Upper lobe of left lung (tissue), 4 donors: Measurements from ENCODE around the gene UBE2C.

Source experiments
- CTCF ChIP-seq, 6 experiments: fragments of 450-650 bp in 4 of 6; fragments of 200-600 bp in 2 of 6; sonication (generic) in 2 of 6; IDR thresholded peaks; one replicate each; pipeline ENCODE4 v1.5.1; 2016 to 2019; ENCODE audit warnings: antibody characterized with exemption in 6 of 6
- EP300 ChIP-seq, 4 donors: sonication (generic); formaldehyde crosslinking; IDR thresholded peaks; one replicate each; pipeline ENCODE4 v1.5.1; 2017; ENCODE audit warnings: antibody characterized with exemption in 4 of 4, control low read depth in 2 of 4
- POLR2A ChIP-seq, 4 donors: fragments of 450-650 bp; IDR thresholded peaks; one replicate each; pipeline ENCODE4 v1.5.1; 2016 to 2017; ENCODE audit warnings: antibody characterized with exemption in 4 of 4, mild to moderate bottlenecking in 2 of 4
- POLR2AphosphoS5 ChIP-seq, 2 donors: sonication (generic); formaldehyde crosslinking; IDR thresholded peaks; one replicate each; pipeline ENCODE4 v1.5.1; 2017; ENCODE audit warnings: antibody characterized with exemption in 2 of 2

GRCh38 chr20:45859916-45860315 lies 47.5 kb downstream of the UBE2C start:
- TF ChIP-seq CTCF (IDR thresholded peaks at IDR 0.05) (no peak), POLR2A (IDR thresholded peaks at IDR 0.05) (no peak), POLR2AphosphoS5 (IDR thresholded peaks at IDR 0.05) (no peak), EP300 (IDR thresholded peaks at IDR 0.05) (no peak)
